ENCODE measurements around the gene REM1. TPM values are rescaled to one million over a fixed set of nuclear protein-coding genes. Genes with fewer than 3 reads are reported as not detected.
"Not testable (repeated sequence)": the region's sequence is repeated elsewhere in the genome, so short reads cannot be mapped to it uniquely, and the experiment has no call there.

Gene REM1
- total and polyA plus RNA-seq, 2 of the 4 experiments (the other 2 are of a cell fraction) = not detected

DNA sequence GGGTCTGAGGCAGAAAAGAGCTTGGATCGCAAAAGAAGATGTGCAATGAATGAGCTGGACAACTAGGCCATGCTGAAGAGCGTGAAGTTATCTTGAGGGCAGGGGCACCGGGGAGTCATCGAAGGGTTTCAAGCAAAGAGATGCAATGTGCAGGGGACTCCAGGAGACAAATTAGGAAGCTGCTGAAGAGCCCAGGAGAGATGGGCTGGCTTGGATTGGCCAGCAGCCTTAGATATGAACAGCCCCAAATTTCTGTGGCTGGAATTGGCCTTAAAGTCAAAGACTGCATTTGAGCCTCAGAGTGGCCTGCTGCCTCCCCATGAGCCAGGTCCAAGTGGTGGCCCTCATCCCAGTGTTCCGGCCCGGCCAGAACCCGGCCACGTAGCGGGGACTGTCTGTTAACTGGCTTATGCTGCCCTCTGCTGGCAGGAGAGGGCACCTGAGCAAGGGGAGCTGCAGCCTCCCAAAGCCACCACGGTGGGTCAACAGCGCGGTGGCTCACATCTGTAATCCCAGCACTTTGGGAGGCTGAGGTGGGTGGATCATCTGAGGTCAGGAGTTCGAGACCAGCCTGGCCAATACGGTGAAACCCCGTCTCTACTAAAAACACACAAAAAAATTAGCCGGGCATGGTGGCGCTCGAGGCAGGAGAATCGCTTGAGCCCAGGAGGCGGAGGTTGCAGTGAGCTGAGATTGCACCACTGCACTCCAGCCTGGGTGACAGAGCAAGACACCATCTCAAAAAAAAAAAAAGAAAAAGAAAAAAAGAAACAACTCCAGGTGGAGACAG is 28.0 kb downstream of the REM1 start:
- H3K23ac ChIP-seq (ENCODE audit: low read depth, low read length); H3K27ac ChIP-seq (ENCODE audit: insufficient read depth, low read length); H3K4me3 ChIP-seq (ENCODE audit: insufficient read depth, low read depth, low read length); H3K27me3 ChIP-seq (ENCODE audit: control insufficient read depth, insufficient read depth, low read length); H3K18ac ChIP-seq (ENCODE audit: low read depth, low read length); H2AK5ac ChIP-seq (ENCODE audit: low read depth, low read length); H4K8ac ChIP-seq (ENCODE audit: low read depth in 2 of 2, low read length in 2 of 2); H3K36me3 ChIP-seq (ENCODE audit: control insufficient read depth, insufficient read depth, low read length); H4K20me1 ChIP-seq (ENCODE audit: insufficient read depth, low read length); H4K5ac ChIP-seq (ENCODE audit: low read depth, low read length); H4K91ac ChIP-seq (ENCODE audit: insufficient read depth, low read depth, low read length); H3K14ac ChIP-seq (replicated peaks; ENCODE audit: low read depth, low read length); H3K9me3 ChIP-seq (ENCODE audit: control insufficient read depth, insufficient read depth, low read length); H2BK120ac ChIP-seq (ENCODE audit: low read depth, low read length); H3K79me1 ChIP-seq (ENCODE audit: low read depth in 1 of 2, low read length in 2 of 2); H3K9me1 ChIP-seq (ENCODE audit: insufficient read depth, low read length); H3K4me2 ChIP-seq (ENCODE audit: low read depth, low read length); H3K4ac ChIP-seq (ENCODE audit: low read depth, low read length); H2AK9ac ChIP-seq (replicated peaks; ENCODE audit: low read depth, low read length, poor library complexity); BruUV-seq (replicated peaks); H3K9ac ChIP-seq (ENCODE audit: low read depth, low read length); H3K4me1 ChIP-seq (ENCODE audit: control insufficient read depth, insufficient read depth, low read length); dilution Hi-C loops (cut with HindIII; ENCODE audit: low sequenced_read_pairs, unreplicated experiment); H2BK20ac ChIP-seq (ENCODE audit: low read depth, low read length); H2BK15ac ChIP-seq (ENCODE audit: low read depth, low read length); H3K56ac ChIP-seq (ENCODE audit: extremely low read depth, insufficient read depth, low read length); H2BK5ac ChIP-seq (ENCODE audit: low read depth, low read length, poor library complexity, severe bottlenecking): not testable (repeated sequence)
- WGBS, 2 experiments (ENCODE audit: extremely low coverage in 2 of 2, insufficient read length in 1 of 2) = 38% methylated on average over 9 of the region's 20 CpGs; no CpG with 5 or more reads in 1 of the 2 experiments
- DNase-seq (peak; percentile 63), ATAC-seq (ENCODE audit: low read depth) (peak; percentile 99)
- intact Hi-C loops (cut with micrococcal nuclease) = loop anchor here (1.0 kb wide), 3 partner anchors 42 to 190 kb away; no protein-coding TSS in a partner anchor
- CTCF ChIA-PET = interaction anchor here (0.5 to 1.6 kb wide), 12 partner anchors 13 to 90 kb away, joined by 3 to 13 read pairs (median 4); no protein-coding TSS in a partner anchor
- TF ChIP-seq SMC3 (IDR thresholded peaks at IDR 0.05; ENCODE audit: low read depth, low read length) (peak; percentile 73), RAD21 (IDR thresholded peaks at IDR 0.05; ENCODE audit: low read length) (peak; percentile 87), POLR2A (IDR thresholded peaks at IDR 0.05; ENCODE audit: low read depth, low read length) (0 out of 2 replicates have a peak, but pooled peaks have one; percentile 24)
- TF ChIP-seq, protein P1, sequence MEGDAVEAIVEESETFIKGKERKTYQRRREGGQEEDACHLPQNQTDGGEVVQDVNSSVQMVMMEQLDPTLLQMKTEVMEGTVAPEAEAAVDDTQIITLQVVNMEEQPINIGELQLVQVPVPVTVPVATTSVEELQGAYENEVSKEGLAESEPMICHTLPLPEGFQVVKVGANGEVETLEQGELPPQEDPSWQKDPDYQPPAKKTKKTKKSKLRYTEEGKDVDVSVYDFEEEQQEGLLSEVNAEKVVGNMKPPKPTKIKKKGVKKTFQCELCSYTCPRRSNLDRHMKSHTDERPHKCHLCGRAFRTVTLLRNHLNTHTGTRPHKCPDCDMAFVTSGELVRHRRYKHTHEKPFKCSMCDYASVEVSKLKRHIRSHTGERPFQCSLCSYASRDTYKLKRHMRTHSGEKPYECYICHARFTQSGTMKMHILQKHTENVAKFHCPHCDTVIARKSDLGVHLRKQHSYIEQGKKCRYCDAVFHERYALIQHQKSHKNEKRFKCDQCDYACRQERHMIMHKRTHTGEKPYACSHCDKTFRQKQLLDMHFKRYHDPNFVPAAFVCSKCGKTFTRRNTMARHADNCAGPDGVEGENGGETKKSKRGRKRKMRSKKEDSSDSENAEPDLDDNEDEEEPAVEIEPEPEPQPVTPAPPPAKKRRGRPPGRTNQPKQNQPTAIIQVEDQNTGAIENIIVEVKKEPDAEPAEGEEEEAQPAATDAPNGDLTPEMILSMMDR (conservative IDR thresholded peaks at IDR 0.05; ENCODE audit: low read depth, low read length) = peak; percentile 85
- H2AFZ ChIP-seq (replicated peaks; ENCODE audit: low read length, poor library complexity) = peak overlapping the region; percentile 60
- in situ Hi-C loops (cut with MboI; ENCODE audit: low sequenced_read_pairs) = loop anchor here (5.0 kb wide), 1 partner anchor 41 kb away; no protein-coding TSS in a partner anchor
- POLR2A ChIA-PET (ENCODE audit: unreplicated experiment) = interaction anchor here (0.5 kb wide), 1 partner anchor 130 kb away, joined by 3 read pairs; no protein-coding TSS in a partner anchor

All from IMR-90 (cell line).